OCI-LY7 (cell line): ENCODE results near the gene MMP24OS. TPM values are rescaled to one million over a fixed set of nuclear protein-coding genes. Genes with fewer than 3 reads are reported as not detected.

ENCODE experiments used
- BruUV-seq: library from RNA; stranded (reverse); fragments of 400-500 nt; replicated peaks from 2 replicates; lab custom pipeline; 2021; lab: Mats Ljungman, UMichigan
- CTCF ChIA-PET: fragments of 300-600 bp; sonication (Branson Sonifier 250); formaldehyde crosslinking; loops from one replicate; lab custom pipeline; 2022; ENCODE audit warnings: antibody characterized with exemption; ENCODE audit not compliant: unreplicated experiment; lab: Charles Lee
- POLR2A ChIA-PET: fragments of 300-600 bp; sonication (Branson Sonifier 250); formaldehyde crosslinking; loops from one replicate; lab custom pipeline; 2022; ENCODE audit warnings: antibody characterized with exemption; lab: Charles Lee
- DNase-seq: peaks from one replicate; pipeline ENCODE4 v3.0.0-alpha.2; 2015; ENCODE audit warnings: low spot score
- H2AFZ ChIP-seq: fragments of 200-600 bp; sonication (generic), shearing (Covaris generic); 2 replicates; pipeline ENCODE4 v1.6.1; 2014; ENCODE audit warnings: mild to moderate bottlenecking, antibody characterized with exemption, low read length, moderate library complexity
- H3K27ac ChIP-seq: fragments of 200-600 bp; sonication (generic); 2 replicates; pipeline ENCODE4 v1.5.1; 2014; ENCODE audit warnings: mixed run types, low read depth, mild to moderate bottlenecking, moderate library complexity, low read length, inconsistent platforms; ENCODE audit not compliant: poor library complexity, severe bottlenecking
- H3K36me3 ChIP-seq: fragments of 200-600 bp; sonication (generic); 2 replicates; pipeline ENCODE4 v1.6.1; 2014; ENCODE audit warnings: mild to moderate bottlenecking, antibody characterized with exemption, low read length, moderate library complexity, mixed read lengths; ENCODE audit not compliant: insufficient read depth
- H3K4me1 ChIP-seq: fragments of 200-600 bp; sonication (generic); 2 replicates; pipeline ENCODE4 v1.5.1; 2014; ENCODE audit warnings: mild to moderate bottlenecking, low read length; ENCODE audit not compliant: insufficient read depth, poor library complexity, severe bottlenecking
- H3K4me2 ChIP-seq: fragments of 200-600 bp; sonication (generic); 2 replicates; pipeline ENCODE4 v1.6.1; 2014; ENCODE audit warnings: mild to moderate bottlenecking, low read length
- H3K4me3 ChIP-seq: fragments of 200-600 bp; sonication (generic); 2 replicates; pipeline ENCODE4 v1.5.1; 2014; ENCODE audit warnings: mild to moderate bottlenecking, low read depth, low read length; ENCODE audit not compliant: poor library complexity, severe bottlenecking
- H3K79me2 ChIP-seq: fragments of 200-600 bp; sonication (generic); 2 replicates; pipeline ENCODE4 v1.6.1; 2016; ENCODE audit warnings: low read depth, mild to moderate bottlenecking, low read length, moderate library complexity, mixed read lengths; ENCODE audit not compliant: insufficient read depth
- H3K9me2 ChIP-seq: fragments of 200-600 bp; sonication (generic); 2 replicates; pipeline ENCODE4 v1.6.1; 2016; ENCODE audit warnings: mild to moderate bottlenecking, low read length, mixed read lengths; ENCODE audit not compliant: insufficient read depth
- H3K9me3 ChIP-seq: fragments of 200-600 bp; sonication (generic); 2 replicates; pipeline ENCODE4 v1.6.1; 2014; ENCODE audit warnings: mild to moderate bottlenecking, mixed run types, low read length, mixed read lengths
- H4K20me1 ChIP-seq: fragments of 200-600 bp; sonication (generic); 2 replicates; pipeline ENCODE4 v1.6.1; 2014; ENCODE audit warnings: mild to moderate bottlenecking, antibody characterized with exemption, low read length, moderate library complexity, mixed read lengths; ENCODE audit not compliant: insufficient read depth
- CTCF ChIP-seq: fragments of 200-600 bp; sonication (generic); conservative IDR thresholded peaks from 2 replicates; pipeline ENCODE4 v1.5.1; 2014; ENCODE audit warnings: mild to moderate bottlenecking, antibody characterized with exemption, low read length, moderate library complexity, mixed read lengths
- EZH2phosphoT487 ChIP-seq: fragments of 200-600 bp; sonication (generic); IDR thresholded peaks from 2 replicates; pipeline ENCODE4 v1.6.1; 2018; ENCODE audit warnings: low read depth, borderline replicate concordance, mild to moderate bottlenecking, mixed run types, antibody characterized with exemption, low read length, moderate library complexity, mixed read lengths
- intact Hi-C: fragments of 100-400 bp; cut with micrococcal nuclease; formaldehyde crosslinking; loops from one replicate; pipeline ENCODE4 v1.10.0; 2022; ENCODE audit not compliant: unreplicated experiment
- total RNA-seq, 2 experiments: library from RNA; depleted of rRNA in 1 of 2; stranded (reverse); fragments of >200 nt in 1 of 2; shearing (Covaris generic) in 1 of 2; gene quantifications; 2 replicates each; pipeline ENCODE4 v1.2.3, GENCODE V29; 2014 to 2022

Gene MMP24OS
- total RNA-seq, 2 experiments from 2014 or later, result 14.8 to 44.6 TPM

GRCh38 chr20:35318502-35319157 is 40.7 kb upstream of the MMP24OS start:
- H4K20me1 ChIP-seq, result no peaks in the 10 kb centered on the region
- BruUV-seq, result no TSS peak
- no peaks in the 10 kb centered on the region for H3K79me2 ChIP-seq
- no peak overlapping the region for H2AFZ ChIP-seq
- H3K4me2 ChIP-seq, result no peak overlapping the region
- POLR2A ChIA-PET, result interaction anchor here (0.7 to 1.2 kb wide), 2 partner anchors 24 to 34 kb away, joined by 3 to 4 read pairs; no protein-coding TSS in a partner anchor
- H3K27ac ChIP-seq, result no peak overlapping the region
- H3K4me3 ChIP-seq, result no peak overlapping the region
- CTCF ChIA-PET, result no interaction called here
- no peaks in the 10 kb centered on the region for H3K9me2 ChIP-seq
- H3K9me3 ChIP-seq, result no peaks in the 10 kb centered on the region
- no peak for TF ChIP-seq EZH2phosphoT487
- no peak for TF ChIP-seq CTCF
- no peak for DNase-seq
- intact Hi-C loops, result no loop called here
- no peaks in the 10 kb centered on the region for H3K36me3 ChIP-seq
- H3K4me1 ChIP-seq, result no peaks in the 10 kb centered on the region

- POLR2A ChIA-PET, result interaction anchor here (0.6 to 1.2 kb wide), 3 partner anchors 25 to 566 kb away, joined by 3 to 4 read pairs (median 4); no protein-coding TSS in a partner anchor
- no peaks in the 10 kb centered on the region for H3K9me3 ChIP-seq
- no peaks in the 10 kb centered on the region for H3K9me2 ChIP-seq
- H3K27ac ChIP-seq, result no peak overlapping the region
- TF ChIP-seq CTCF, result no peak
- TF ChIP-seq EZH2phosphoT487, result no peak
- CTCF ChIA-PET, result interaction anchor here (0.6 kb wide), 1 partner anchor 131 kb away, joined by 3 read pairs; no protein-coding TSS in a partner anchor
- intact Hi-C loops, result no loop called here
- H3K36me3 ChIP-seq, result peaks cover 1% of the 10 kb centered on the region; the same call in 1 of the 2 replicates
- no TSS peak for BruUV-seq
- H3K79me2 ChIP-seq, result no peaks in the 10 kb centered on the region
- no peaks in the 10 kb centered on the region for H4K20me1 ChIP-seq
- H2AFZ ChIP-seq, result no peak overlapping the region
- no peak overlapping the region for H3K4me3 ChIP-seq
- no peaks in the 10 kb centered on the region for H3K4me1 ChIP-seq
- no peak for DNase-seq
- no peak overlapping the region for H3K4me2 ChIP-seq
These were observed 39.7 kb upstream of the MMP24OS start for GRCh38 chr20:35317416-35318210.
